Measurements from ENCODE around the gene ACP6.

The ACP6 gene

DNA sequence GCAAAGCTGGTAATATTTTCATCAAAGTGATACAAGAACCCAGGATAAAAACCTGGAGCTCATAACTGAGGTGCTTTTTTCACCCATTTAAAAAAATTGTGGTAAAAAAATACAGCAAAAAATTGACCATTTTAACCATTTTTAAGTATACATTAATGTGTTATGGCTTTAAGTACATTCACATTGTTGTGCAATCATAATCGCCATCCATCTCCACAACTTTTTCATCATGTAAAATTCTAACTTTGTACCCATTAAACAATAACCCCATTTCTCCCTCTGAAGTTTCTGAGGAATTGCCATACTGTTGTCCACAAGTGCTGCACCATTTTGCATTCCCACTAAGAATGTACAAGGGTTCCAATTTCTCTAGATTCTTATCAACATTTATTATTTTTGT lies 36.6 kb downstream of the ACP6 start:
- no peaks in the 10 kb centered on the region for H3K9me2 ChIP-seq (ENCODE audit: low read depth, low read length)
- H3K27me3 ChIP-seq (ENCODE audit: insufficient read depth, low read length) = no peaks in the 10 kb centered on the region
- TF ChIP-seq EZH2 (IDR thresholded peaks at IDR 0.05; ENCODE audit: borderline replicate concordance, low read length) = no peak
- H3K9ac ChIP-seq (ENCODE audit: low read length) = no peak overlapping the region
- H3K36me3 ChIP-seq (ENCODE audit: insufficient read depth, low read length) = no peaks in the 10 kb centered on the region
- no peaks in the 10 kb centered on the region for H3K9me3 ChIP-seq (ENCODE audit: low read length)
- H3K4me1 ChIP-seq (ENCODE audit: insufficient read depth, low read length, severe bottlenecking) = no peaks in the 10 kb centered on the region
- no peak overlapping the region for H2AFZ ChIP-seq (ENCODE audit: low read length)
- no peak overlapping the region for H3K4me2 ChIP-seq (ENCODE audit: low read length)
- H3K79me2 ChIP-seq (ENCODE audit: insufficient read depth, low read length) = no peaks in the 10 kb centered on the region
- no peak overlapping the region for H3K4me3 ChIP-seq (ENCODE audit: low read depth, low read length, poor library complexity, severe bottlenecking)
- no peak overlapping the region for H3K27ac ChIP-seq (ENCODE audit: low read depth, low read length, poor library complexity, severe bottlenecking)
- no peaks in the 10 kb centered on the region for H4K20me1 ChIP-seq (ENCODE audit: insufficient read depth, low read length)
- H3F3A ChIP-seq (ENCODE audit: insufficient read depth, low read length) = no peaks in the 10 kb centered on the region

GRCh38 chr1:147631839-147632238 lies 38.5 kb downstream of the ACP6 start:
- Histone ChIP-seq H2AFZ (ENCODE audit: low read length) (no peak overlapping the region), H3K4me1 (ENCODE audit: insufficient read depth, low read length, severe bottlenecking) (no peaks in the 10 kb centered on the region), H3K79me2 (ENCODE audit: insufficient read depth, low read length) (no peaks in the 10 kb centered on the region), H3K9me2 (ENCODE audit: low read depth, low read length) (no peaks in the 10 kb centered on the region), H3K4me2 (ENCODE audit: low read length) (no peak overlapping the region), H3K4me3 (ENCODE audit: low read depth, low read length, poor library complexity, severe bottlenecking) (no peak overlapping the region), H3F3A (ENCODE audit: insufficient read depth, low read length) (no peaks in the 10 kb centered on the region), H3K9me3 (ENCODE audit: low read length) (no peaks in the 10 kb centered on the region), H3K27ac (ENCODE audit: low read depth, low read length, poor library complexity, severe bottlenecking) (no peak overlapping the region), H3K9ac (ENCODE audit: low read length) (no peak overlapping the region), H3K27me3 (ENCODE audit: insufficient read depth, low read length) (no peaks in the 10 kb centered on the region), H4K20me1 (ENCODE audit: insufficient read depth, low read length) (no peaks in the 10 kb centered on the region), H3K36me3 (ENCODE audit: insufficient read depth, low read length) (no peaks in the 10 kb centered on the region)
- TF ChIP-seq EZH2 (IDR thresholded peaks at IDR 0.05; ENCODE audit: borderline replicate concordance, low read length) (no peak), CTCF (IDR thresholded peaks at IDR 0.05; ENCODE audit: low read length) (no peak)

DNA sequence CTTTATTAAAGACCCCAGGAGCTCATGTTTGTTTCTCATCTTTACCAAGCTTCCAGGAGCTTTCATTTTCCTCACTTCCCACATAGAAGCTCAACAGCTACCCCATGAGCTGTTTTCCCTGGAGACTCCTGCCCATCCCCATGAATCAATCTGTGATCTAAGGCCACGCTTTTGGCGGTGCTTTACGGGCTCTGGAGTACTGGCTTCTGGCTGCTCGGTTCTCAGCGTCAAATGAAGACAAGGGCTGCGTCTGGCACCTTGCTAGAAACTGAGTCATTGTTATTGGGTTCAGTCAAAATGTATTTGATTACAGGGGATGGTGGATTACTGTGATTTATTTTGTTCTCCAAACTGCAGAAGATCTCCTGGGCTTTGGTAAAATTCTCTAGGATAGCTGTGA lies 39.9 kb downstream of the ACP6 start:
- no peak for TF ChIP-seq CTCF (IDR thresholded peaks at IDR 0.05; ENCODE audit: low read length)
- TF ChIP-seq EZH2 (IDR thresholded peaks at IDR 0.05; ENCODE audit: borderline replicate concordance, low read length) = no peak
- Histone ChIP-seq H3K9ac (ENCODE audit: low read length) (no peak overlapping the region), H3K4me3 (ENCODE audit: low read depth, low read length, poor library complexity, severe bottlenecking) (no peak overlapping the region), H3K9me3 (ENCODE audit: low read length) (no peaks in the 10 kb centered on the region), H3K36me3 (ENCODE audit: insufficient read depth, low read length) (no peaks in the 10 kb centered on the region), H3K4me2 (ENCODE audit: low read length) (no peak overlapping the region), H3K27ac (ENCODE audit: low read depth, low read length, poor library complexity, severe bottlenecking) (no peak overlapping the region), H3K27me3 (ENCODE audit: insufficient read depth, low read length) (no peaks in the 10 kb centered on the region), H3K79me2 (ENCODE audit: insufficient read depth, low read length) (no peaks in the 10 kb centered on the region), H3F3A (ENCODE audit: insufficient read depth, low read length) (no peaks in the 10 kb centered on the region), H2AFZ (ENCODE audit: low read length) (no peak overlapping the region), H3K4me1 (ENCODE audit: insufficient read depth, low read length, severe bottlenecking) (peaks cover 2% of the 10 kb centered on the region), H3K9me2 (ENCODE audit: low read depth, low read length) (no peaks in the 10 kb centered on the region), H4K20me1 (ENCODE audit: insufficient read depth, low read length) (no peaks in the 10 kb centered on the region)

DNA sequence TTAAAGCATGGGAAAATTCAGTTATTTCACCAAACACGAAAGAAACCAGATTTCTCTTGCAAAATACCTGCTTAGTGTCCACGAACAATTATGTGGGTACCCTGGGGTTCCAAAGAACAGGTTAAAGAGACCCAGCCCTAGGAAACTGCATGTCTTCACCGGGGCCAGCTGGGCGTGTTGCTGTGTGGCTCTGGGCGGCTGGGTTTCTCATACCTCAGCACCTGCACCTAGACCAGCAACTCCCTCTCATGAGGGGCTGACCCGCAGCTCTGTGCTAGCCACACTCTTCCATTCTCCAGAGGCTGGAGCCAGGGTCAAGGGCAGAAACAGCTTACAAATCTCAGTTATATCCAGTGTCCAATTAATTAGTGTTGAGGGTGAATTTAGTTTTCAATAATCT lies 40.3 kb downstream of the ACP6 start:
- Histone ChIP-seq H4K20me1 (ENCODE audit: insufficient read depth, low read length) (no peaks in the 10 kb centered on the region), H3K4me1 (ENCODE audit: insufficient read depth, low read length, severe bottlenecking) (peaks cover 6% of the 10 kb centered on the region), H3K27ac (ENCODE audit: low read depth, low read length, poor library complexity, severe bottlenecking) (no peak overlapping the region), H3K9me2 (ENCODE audit: low read depth, low read length) (no peaks in the 10 kb centered on the region), H3K27me3 (ENCODE audit: insufficient read depth, low read length) (no peaks in the 10 kb centered on the region), H3K4me2 (ENCODE audit: low read length) (no peak overlapping the region), H3F3A (ENCODE audit: insufficient read depth, low read length) (no peaks in the 10 kb centered on the region), H2AFZ (ENCODE audit: low read length) (no peak overlapping the region), H3K9me3 (ENCODE audit: low read length) (no peaks in the 10 kb centered on the region), H3K9ac (ENCODE audit: low read length) (no peak overlapping the region), H3K4me3 (ENCODE audit: low read depth, low read length, poor library complexity, severe bottlenecking) (no peak overlapping the region), H3K36me3 (ENCODE audit: insufficient read depth, low read length) (no peaks in the 10 kb centered on the region), H3K79me2 (ENCODE audit: insufficient read depth, low read length) (no peaks in the 10 kb centered on the region)
- TF ChIP-seq EZH2 (IDR thresholded peaks at IDR 0.05; ENCODE audit: borderline replicate concordance, low read length) (no peak), CTCF (IDR thresholded peaks at IDR 0.05; ENCODE audit: low read length) (no peak)

All from OCI-LY1 (cell line).